ENCODE measurements around the gene MAP3K5. TPM values are rescaled to one million over a fixed set of nuclear protein-coding genes. Genes with fewer than 3 reads are reported as not detected.

The MAP3K5 gene
- total and polyA plus RNA-seq, 4 donors: 7.5 to 28.3 (median 22.8) TPM

GRCh38 chr6:136533487-136533886, 258.8 kb downstream of the MAP3K5 start:
- no peak for TF ChIP-seq CTCF (IDR thresholded peaks at IDR 0.05; ENCODE audit: control extremely low read depth, extremely low read depth)
- Histone ChIP-seq H3K4me1 (ENCODE audit: control insufficient read depth in 5 of 5, insufficient read depth in 5 of 5, low read length in 5 of 5) (no peaks in the 10 kb centered on the region), H3K4me3 (no peak overlapping the region), H3K9ac (ENCODE audit: insufficient read depth in 1 of 2, low read length in 2 of 2) (no peak overlapping the region), H3K36me3 (ENCODE audit: control insufficient read depth in 4 of 4, insufficient read depth in 4 of 4, low read length in 4 of 4) (no peaks in the 10 kb centered on the region), H3K9me3 (ENCODE audit: control insufficient read depth in 4 of 4, insufficient read depth in 3 of 4, low read length in 3 of 4) (no peaks in the 10 kb centered on the region), H3K27me3 (ENCODE audit: control insufficient read depth in 3 of 3, insufficient read depth in 3 of 3, low read length in 2 of 3) (peaks cover 0 to 7% (median 0%) of the 10 kb centered on the region in 3 donors), H3K27ac (ENCODE audit: low read depth in 1 of 2, low read length in 1 of 2) (no peak overlapping the region)
- 24 to 35% methylated on average over 5 of the region's 5 CpGs for WGBS, 2 donors
- DNase-seq (no peak), ATAC-seq (ENCODE audit: insufficient read depth, low FRiP score) (no peak)

DNA sequence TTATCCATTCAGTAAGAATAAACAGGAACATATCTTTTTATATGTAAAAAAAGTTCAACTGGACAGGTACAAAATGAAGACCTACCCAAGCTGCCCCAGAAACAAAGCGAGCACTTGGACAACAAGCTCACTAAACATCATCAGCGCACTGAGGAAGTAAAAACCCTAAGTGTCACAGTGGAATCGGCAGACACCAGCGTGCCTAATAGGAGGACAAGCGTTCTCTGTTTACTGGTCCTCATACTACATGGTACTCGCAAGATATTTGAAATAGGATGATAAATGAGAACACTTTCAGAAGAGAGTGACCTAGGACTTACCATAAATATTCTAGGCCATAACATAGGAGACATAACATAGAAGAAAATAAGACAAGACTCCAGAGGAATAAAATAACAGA, 260.2 kb downstream of the MAP3K5 start:
- Histone ChIP-seq H3K9me3 (ENCODE audit: control insufficient read depth in 4 of 4, insufficient read depth in 3 of 4, low read length in 3 of 4) (no peaks in the 10 kb centered on the region), H3K9ac (ENCODE audit: insufficient read depth in 1 of 2, low read length in 2 of 2) (no peak overlapping the region), H3K4me3 (no peak overlapping the region), H3K27me3 (ENCODE audit: control insufficient read depth in 3 of 3, insufficient read depth in 3 of 3, low read length in 2 of 3) (peaks cover 0 to 7% (median 0%) of the 10 kb centered on the region in 3 donors), H3K4me1 (ENCODE audit: control insufficient read depth in 5 of 5, insufficient read depth in 5 of 5, low read length in 5 of 5) (no peaks in the 10 kb centered on the region), H3K36me3 (ENCODE audit: control insufficient read depth in 4 of 4, insufficient read depth in 4 of 4, low read length in 4 of 4) (no peaks in the 10 kb centered on the region), H3K27ac (ENCODE audit: low read depth in 1 of 2, low read length in 1 of 2) (no peak overlapping the region)
- WGBS, 2 donors: 83 to 90% methylated on average over 6 of the region's 6 CpGs
- no peak for TF ChIP-seq CTCF (IDR thresholded peaks at IDR 0.05; ENCODE audit: control extremely low read depth, extremely low read depth)
- DNase-seq: no peak
- no peak for ATAC-seq (ENCODE audit: insufficient read depth, low FRiP score)

DNA sequence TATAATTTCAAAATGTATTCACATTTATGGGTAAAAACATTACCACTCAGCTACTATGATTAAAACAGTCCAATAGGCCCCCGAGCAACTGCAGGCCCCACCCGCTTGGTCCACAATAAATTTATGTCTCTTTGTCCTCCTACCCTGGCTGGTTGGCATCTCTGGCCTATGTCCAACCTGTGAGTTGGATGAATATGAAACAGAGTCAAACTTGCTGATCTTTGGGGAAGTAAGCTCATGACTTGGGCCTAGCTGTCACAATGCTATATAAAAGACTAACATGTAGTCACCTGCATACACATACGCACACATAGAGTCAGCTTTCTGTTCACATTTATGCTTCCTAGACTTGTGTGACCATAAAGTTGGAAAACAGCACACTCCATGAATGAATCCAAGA, 262.6 kb downstream of the MAP3K5 start:
- Histone ChIP-seq H3K27ac (ENCODE audit: low read depth in 1 of 2, low read length in 1 of 2) (no peak overlapping the region), H3K4me1 (ENCODE audit: control insufficient read depth in 5 of 5, insufficient read depth in 5 of 5, low read length in 5 of 5) (peaks cover 0 to 2% (median 0%) of the 10 kb centered on the region in 5 donors), H3K27me3 (ENCODE audit: control insufficient read depth in 3 of 3, insufficient read depth in 3 of 3, low read length in 2 of 3) (peaks cover 0 to 7% (median 0%) of the 10 kb centered on the region in 3 donors), H3K9me3 (ENCODE audit: control insufficient read depth in 4 of 4, insufficient read depth in 3 of 4, low read length in 3 of 4) (peaks cover 0 to 1% (median 0%) of the 10 kb centered on the region in 4 donors), H3K36me3 (ENCODE audit: control insufficient read depth in 4 of 4, insufficient read depth in 4 of 4, low read length in 4 of 4) (no peaks in the 10 kb centered on the region), H3K4me3 (no peak overlapping the region), H3K9ac (ENCODE audit: insufficient read depth in 1 of 2, low read length in 2 of 2) (no peak overlapping the region)
- DNase-seq: no peak
- no peak for TF ChIP-seq CTCF (IDR thresholded peaks at IDR 0.05; ENCODE audit: control extremely low read depth, extremely low read depth)
- 89 to 95% methylated on average over 3 of the region's 3 CpGs for WGBS, 2 donors
- no peak for ATAC-seq (ENCODE audit: insufficient read depth, low FRiP score)

DNA sequence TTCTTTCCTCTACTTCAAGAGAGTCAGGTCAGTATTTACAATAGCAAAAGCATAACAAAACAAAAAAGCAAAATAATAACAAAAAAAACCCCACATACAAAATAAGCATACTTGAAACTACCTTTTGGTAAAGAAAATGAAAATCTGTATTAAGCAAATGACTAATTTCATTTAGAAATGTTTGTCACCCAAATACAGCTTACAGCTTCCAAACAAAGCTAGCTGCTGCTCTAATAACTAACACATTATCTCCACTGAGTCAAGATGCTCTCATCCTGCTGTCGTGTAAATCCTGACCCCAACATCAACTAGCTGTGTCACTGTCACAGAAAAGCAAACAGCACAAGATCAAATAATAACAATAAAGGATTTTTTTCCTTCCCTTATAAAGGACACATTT, 263.8 kb downstream of the MAP3K5 start:
- Histone ChIP-seq H3K27ac (ENCODE audit: low read depth in 1 of 2, low read length in 1 of 2) (no peak overlapping the region), H3K4me1 (ENCODE audit: control insufficient read depth in 5 of 5, insufficient read depth in 5 of 5, low read length in 5 of 5) (peaks cover 0 to 2% (median 0%) of the 10 kb centered on the region in 5 donors), H3K9me3 (ENCODE audit: control insufficient read depth in 4 of 4, insufficient read depth in 3 of 4, low read length in 3 of 4) (peaks cover 0 to 1% (median 0%) of the 10 kb centered on the region in 4 donors), H3K27me3 (ENCODE audit: control insufficient read depth in 3 of 3, insufficient read depth in 3 of 3, low read length in 2 of 3) (peaks cover 0 to 6% (median 0%) of the 10 kb centered on the region in 3 donors), H3K4me3 (no peak overlapping the region), H3K9ac (ENCODE audit: insufficient read depth in 1 of 2, low read length in 2 of 2) (no peak overlapping the region), H3K36me3 (ENCODE audit: control insufficient read depth in 4 of 4, insufficient read depth in 4 of 4, low read length in 4 of 4) (no peaks in the 10 kb centered on the region)
- ATAC-seq (ENCODE audit: insufficient read depth, low FRiP score): no peak
- WGBS, 2 donors: 75 to 91% methylated on average over 1 of the region's 1 CpG
- TF ChIP-seq CTCF (IDR thresholded peaks at IDR 0.05; ENCODE audit: control extremely low read depth, extremely low read depth): no peak
- no peak for DNase-seq

Data from lung (tissue), 12 donors.